Adrenal gland (tissue), 19 donors: ENCODE results near the gene HRG. TPM values are rescaled to one million over a fixed set of nuclear protein-coding genes. Genes with fewer than 3 reads are reported as not detected.

ENCODE experiments used
- DNase-seq, 7 donors: peaks; one replicate each; pipeline ENCODE4 v3.0.0-alpha.2; 2019 to 2020
- H3K27ac ChIP-seq, 5 donors: fragments of 200-600 bp; sonication (generic) in 4 of 5; 1 replicate in 3 of 5; 2 replicates in 2 of 5; pipeline versions ENCODE4 v1.5.1 to v1.8.0; 2016 to 2020; ENCODE audit warnings: mild to moderate bottlenecking in 1 of 5
- H3K27me3 ChIP-seq: fragments of 200-600 bp; 2 replicates; pipeline ENCODE4 v1.8.0; 2021
- H3K36me3 ChIP-seq, 2 donors: fragments of 200-600 bp; replicated peaks in 1 of 2; 1 replicate in 1 of 2; 2 replicates in 1 of 2; pipeline versions ENCODE4 v1.5.1 to v1.8.0; 2018 to 2022
- H3K4me1 ChIP-seq, 2 donors: fragments of 200-600 bp; replicated peaks in 1 of 2; 1 replicate in 1 of 2; 2 replicates in 1 of 2; pipeline versions ENCODE4 v1.5.1 to v1.8.0; 2018 to 2021
- H3K4me3 ChIP-seq, 4 donors: fragments of 200-600 bp; sonication (generic) in 3 of 4; one replicate each; pipeline ENCODE4 v1.5.1; 2016 to 2018
- H3K9me3 ChIP-seq, 3 donors: fragments of 200-600 bp; sonication (generic) in 1 of 3; replicated peaks in 1 of 3; 1 replicate in 2 of 3; 2 replicates in 1 of 3; pipeline versions ENCODE4 v1.5.1 to v1.8.0; 2016 to 2021
- POLR2A ChIP-seq, 2 donors: fragments of 450-650 bp; IDR thresholded peaks; one replicate each; pipeline ENCODE4 v1.6.1; 2017; ENCODE audit warnings: antibody characterized with exemption in 2 of 2, mild to moderate bottlenecking in 2 of 2, moderate library complexity in 1 of 2
- WGBS, 4 donors: extraction: QIAGEN DNeasy Blood & Tissue Kit in 2 of 4; methylation state at CpG; one replicate each; pipeline versions ENCODE4 v1.1.5 to v1.1.7; 2013 to 2017; 5-methylcytosine and 5-hydroxymethylcytosine counted together
- intact Hi-C, 2 donors: fragments of 100-400 bp; cut with DNase I; formaldehyde crosslinking; loops; one replicate each; pipeline versions ENCODE4 v1.14.1 to v1.15.0; 2022 to 2023
- long read RNA-seq, 10 donors: library from polyadenylated mRNA in 3 of 10; unstranded in 2 of 10; stranded (forward) in 1 of 10; transcript quantifications; one replicate each; pipeline ENCODE4 v2.0.0 and lab custom pipeline, GENCODE V29; 2021 to 2026
- polyA plus RNA-seq, 3 donors: library from polyadenylated mRNA; stranded (reverse); fragments of 200-250 nt in 2 of 3; fragments of 350-450 nt in 1 of 3; fragmentation: Illumina TruSeq in 1 of 3; extraction: RNeasy Lipid Tissue Mini Kit (QIAGEN cat#74804) in 1 of 3; gene quantifications; one replicate each; pipeline ENCODE4 v1.2.3, GENCODE V29; 2013 to 2014
- total RNA-seq, 9 donors: library from RNA; depleted of rRNA in 4 of 9; stranded (reverse); fragments of >200 nt in 4 of 9; fragments of 120-200 nt in 1 of 9; fragmentation: NEBNext Ultra II Directional in 1 of 9; extraction: Animal tissue kit (Norgen Biotek cat#: 25700) in 1 of 9; gene quantifications; one replicate each; pipeline versions ENCODE4 v1.1.0 to v1.2.4, GENCODE V29; 2013 to 2023
- TF ChIP-seq, protein P1 (sequence below), 6 experiments: fragments of 450-650 bp in 4 of 6; fragments of 200-600 bp in 2 of 6; sonication (generic) in 1 of 6; IDR thresholded peaks; 1 replicate in 5 of 6; 2 replicates in 1 of 6; pipeline versions ENCODE4 v1.5.1 to v1.8.0; 2016 to 2021; ENCODE audit warnings: antibody characterized with exemption in 6 of 6, mild to moderate bottlenecking in 2 of 6, moderate library complexity in 1 of 6
- donor health status: healthy with polysubstance abuse.
- donor health status: Bipolar disorder and iron deficiency.
- donor health status: DM: yes; HTN: yes; CAD: no.
- donor health status: DM: no; HTN: no; CAD: no.
- donor health status: DM: no; HTN: no; CAD: no.
- donor health status: DM: yes; HTN: yes; CAD: no.

The HRG gene, protein sequence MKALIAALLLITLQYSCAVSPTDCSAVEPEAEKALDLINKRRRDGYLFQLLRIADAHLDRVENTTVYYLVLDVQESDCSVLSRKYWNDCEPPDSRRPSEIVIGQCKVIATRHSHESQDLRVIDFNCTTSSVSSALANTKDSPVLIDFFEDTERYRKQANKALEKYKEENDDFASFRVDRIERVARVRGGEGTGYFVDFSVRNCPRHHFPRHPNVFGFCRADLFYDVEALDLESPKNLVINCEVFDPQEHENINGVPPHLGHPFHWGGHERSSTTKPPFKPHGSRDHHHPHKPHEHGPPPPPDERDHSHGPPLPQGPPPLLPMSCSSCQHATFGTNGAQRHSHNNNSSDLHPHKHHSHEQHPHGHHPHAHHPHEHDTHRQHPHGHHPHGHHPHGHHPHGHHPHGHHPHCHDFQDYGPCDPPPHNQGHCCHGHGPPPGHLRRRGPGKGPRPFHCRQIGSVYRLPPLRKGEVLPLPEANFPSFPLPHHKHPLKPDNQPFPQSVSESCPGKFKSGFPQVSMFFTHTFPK
- total RNA-seq (under 1 TPM in 1 of 9 donors, not detected in 8; 0.14 TPM), polyA plus RNA-seq (under 1 TPM in 1 of 3 donors, not detected in 2; 0.26 TPM)
- long read RNA-seq, donor 1, result 0 reads
- long read RNA-seq, donor 2, result 0 reads
- long read RNA-seq, donor 3, result 0 reads
- long read RNA-seq, donor 4, result 0 reads
- long read RNA-seq, donor 5, result 0 reads
- long read RNA-seq, donor 6, result 0 reads
- long read RNA-seq, donor 7, result 0 reads
- long read RNA-seq, donor 8, result 0 reads
- long read RNA-seq, donor 9, result 0 reads
- long read RNA-seq, donor 10, partial matches to known transcripts, result 0 of 2 reads
- long read RNA-seq, donor 10, other reads (novel, unspliced or antisense), result 0 of 2 reads

DNA sequence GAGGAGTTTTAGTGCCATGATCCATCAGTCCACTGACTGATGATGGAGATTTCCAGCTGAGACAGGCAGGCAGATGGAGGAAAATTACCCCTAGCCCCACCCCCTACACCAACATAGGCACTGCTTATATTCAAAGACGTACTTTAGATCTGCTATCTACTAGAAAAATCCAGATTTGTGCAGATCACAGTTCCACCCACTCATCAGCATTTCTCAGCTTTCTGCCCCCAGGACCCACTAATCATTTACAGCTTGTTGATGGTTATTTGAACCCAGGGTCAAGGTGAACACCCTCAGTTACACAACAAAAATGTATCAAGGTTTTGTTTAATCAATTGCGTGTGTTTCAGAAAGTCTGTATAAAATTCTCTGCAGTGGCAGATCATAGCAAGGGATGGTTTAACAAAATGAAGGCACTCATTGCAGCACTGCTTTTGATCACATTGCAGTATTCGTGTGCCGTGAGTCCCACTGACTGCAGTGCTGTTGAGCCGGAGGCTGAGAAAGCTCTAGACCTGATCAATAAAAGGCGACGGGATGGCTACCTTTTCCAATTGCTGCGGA, at the start of gene HRG:
TSS of gene HRG (plus strand) at position 390 of the 564 bp plus-strand sequence. CDS start at position 408, 18 bp downstream.
- no peak within 1 kb of the TSS for H3K27ac ChIP-seq
- no peak for DNase-seq
- no peaks in the 10 kb centered on the region for H3K9me3 ChIP-seq
- H3K36me3 ChIP-seq, result no peaks in the 10 kb centered on the region
- no peaks in the 10 kb centered on the region for H3K4me1 ChIP-seq
- WGBS, 4 donors, result 69 to 75% (median 74%) methylated on average over 7 to 8 of the region's 8 CpGs
- intact Hi-C loops, result no loop called here
- H3K27me3 ChIP-seq, result no peaks in the 10 kb centered on the region
- no peak within 1 kb of the TSS for H3K4me3 ChIP-seq
- no peak for TF ChIP-seq POLR2A (IDR thresholded peaks at IDR 0.05)
- TF ChIP-seq, protein P1, sequence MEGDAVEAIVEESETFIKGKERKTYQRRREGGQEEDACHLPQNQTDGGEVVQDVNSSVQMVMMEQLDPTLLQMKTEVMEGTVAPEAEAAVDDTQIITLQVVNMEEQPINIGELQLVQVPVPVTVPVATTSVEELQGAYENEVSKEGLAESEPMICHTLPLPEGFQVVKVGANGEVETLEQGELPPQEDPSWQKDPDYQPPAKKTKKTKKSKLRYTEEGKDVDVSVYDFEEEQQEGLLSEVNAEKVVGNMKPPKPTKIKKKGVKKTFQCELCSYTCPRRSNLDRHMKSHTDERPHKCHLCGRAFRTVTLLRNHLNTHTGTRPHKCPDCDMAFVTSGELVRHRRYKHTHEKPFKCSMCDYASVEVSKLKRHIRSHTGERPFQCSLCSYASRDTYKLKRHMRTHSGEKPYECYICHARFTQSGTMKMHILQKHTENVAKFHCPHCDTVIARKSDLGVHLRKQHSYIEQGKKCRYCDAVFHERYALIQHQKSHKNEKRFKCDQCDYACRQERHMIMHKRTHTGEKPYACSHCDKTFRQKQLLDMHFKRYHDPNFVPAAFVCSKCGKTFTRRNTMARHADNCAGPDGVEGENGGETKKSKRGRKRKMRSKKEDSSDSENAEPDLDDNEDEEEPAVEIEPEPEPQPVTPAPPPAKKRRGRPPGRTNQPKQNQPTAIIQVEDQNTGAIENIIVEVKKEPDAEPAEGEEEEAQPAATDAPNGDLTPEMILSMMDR (IDR thresholded peaks at IDR 0.05), result no peak

DNA sequence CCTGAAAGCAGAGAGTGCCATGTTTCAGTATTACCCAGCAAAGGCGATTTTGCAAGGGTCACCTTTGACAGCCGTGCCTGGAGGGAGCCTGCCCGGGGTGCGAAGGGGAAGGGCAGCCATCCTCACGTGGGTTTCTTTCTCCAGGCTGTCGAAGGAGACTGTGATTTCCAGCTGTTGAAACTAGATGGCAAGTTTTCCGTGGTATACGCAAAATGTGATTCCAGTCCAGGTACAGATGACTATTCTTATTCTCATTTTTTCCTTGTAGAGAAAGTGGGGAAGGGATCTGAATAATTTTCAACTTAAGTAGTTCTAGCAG, 49.6 kb upstream of the HRG start:
- H3K27me3 ChIP-seq, result no peaks in the 10 kb centered on the region
- no peak overlapping the region for H3K4me3 ChIP-seq
- no peaks in the 10 kb centered on the region for H3K4me1 ChIP-seq
- H3K9me3 ChIP-seq, result no peaks in the 10 kb centered on the region
- no peak overlapping the region for H3K27ac ChIP-seq
- intact Hi-C loops, result loop anchor here (5.0 to 10.0 kb wide), 3 partner anchors 201 to 631 kb away; no protein-coding TSS in a partner anchor
- TF ChIP-seq, protein P1 (IDR thresholded peaks at IDR 0.05), result no peak
- TF ChIP-seq POLR2A (IDR thresholded peaks at IDR 0.05), result no peak
- H3K36me3 ChIP-seq, result no peaks in the 10 kb centered on the region
- no peak for DNase-seq
- 69 to 82% (median 79%) methylated on average over 8 of the region's 8 CpGs for WGBS, 4 donors

DNA sequence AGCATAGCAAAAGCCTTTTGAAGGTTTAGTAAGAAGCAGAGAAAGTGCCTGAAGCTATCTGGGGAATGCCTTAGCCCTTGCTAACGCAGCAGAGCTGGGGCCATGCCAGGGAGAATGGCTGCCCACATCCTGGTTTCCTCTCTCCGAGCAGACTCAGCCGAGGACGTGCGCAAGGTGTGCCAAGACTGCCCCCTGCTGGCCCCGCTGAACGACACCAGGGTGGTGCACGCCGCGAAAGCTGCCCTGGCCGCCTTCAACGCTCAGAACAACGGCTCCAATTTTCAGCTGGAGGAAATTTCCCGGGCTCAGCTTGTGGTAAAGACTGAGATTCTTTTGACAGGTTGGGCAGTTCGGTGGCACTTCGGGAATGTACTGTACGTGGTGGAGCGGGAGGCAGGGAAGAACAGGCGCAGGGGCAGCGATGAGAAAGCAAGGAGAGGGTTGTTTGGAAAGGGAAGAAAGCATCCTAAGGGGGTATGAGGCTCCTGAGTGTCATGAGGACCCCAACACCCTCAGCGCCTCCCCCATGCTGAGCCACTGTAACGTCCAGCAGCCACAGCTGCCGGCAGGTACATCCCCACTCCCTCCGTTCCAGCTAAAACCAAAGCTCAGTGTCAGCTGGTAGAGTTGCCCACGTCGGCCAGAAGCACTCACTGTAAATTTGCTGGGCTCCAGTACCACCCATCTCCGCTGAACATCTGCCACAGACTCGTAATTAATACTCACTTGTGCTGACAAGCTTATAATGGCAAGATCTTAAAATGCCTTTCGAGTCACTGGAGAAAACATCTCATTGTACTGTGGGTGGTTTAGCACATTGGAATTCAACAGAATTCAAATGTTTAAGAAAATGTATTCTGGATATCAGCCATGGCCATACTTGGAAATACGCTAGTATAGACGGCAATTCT, 48.5 kb upstream of the HRG start:
- WGBS, 4 donors, result 15 to 67% (median 19%) methylated on average over 4 to 31 of the region's 31 CpGs
- Histone ChIP-seq H3K27me3 (no peaks in the 10 kb centered on the region), H3K4me1 (no peaks in the 10 kb centered on the region), H3K36me3 (no peaks in the 10 kb centered on the region), H3K9me3 (no peaks in the 10 kb centered on the region), H3K27ac (no peak overlapping the region), H3K4me3 (no peak overlapping the region)
- TF ChIP-seq, protein P1 (IDR thresholded peaks at IDR 0.05), result peak; percentile 72 to 86 (median 80)
- no peak for TF ChIP-seq POLR2A (IDR thresholded peaks at IDR 0.05)
- intact Hi-C loops, result loop anchor here (5.0 to 10.0 kb wide), 3 partner anchors 200 to 632 kb away; no protein-coding TSS in a partner anchor
- DNase-seq, result peak; percentile 74 to 91 (median 88)
